ENCODE measurements around the gene LAMA1.
"Not testable (repeated sequence)": the region's sequence is repeated elsewhere in the genome, so short reads cannot be mapped to it uniquely, and the experiment has no call there.

The LAMA1 gene, protein sequence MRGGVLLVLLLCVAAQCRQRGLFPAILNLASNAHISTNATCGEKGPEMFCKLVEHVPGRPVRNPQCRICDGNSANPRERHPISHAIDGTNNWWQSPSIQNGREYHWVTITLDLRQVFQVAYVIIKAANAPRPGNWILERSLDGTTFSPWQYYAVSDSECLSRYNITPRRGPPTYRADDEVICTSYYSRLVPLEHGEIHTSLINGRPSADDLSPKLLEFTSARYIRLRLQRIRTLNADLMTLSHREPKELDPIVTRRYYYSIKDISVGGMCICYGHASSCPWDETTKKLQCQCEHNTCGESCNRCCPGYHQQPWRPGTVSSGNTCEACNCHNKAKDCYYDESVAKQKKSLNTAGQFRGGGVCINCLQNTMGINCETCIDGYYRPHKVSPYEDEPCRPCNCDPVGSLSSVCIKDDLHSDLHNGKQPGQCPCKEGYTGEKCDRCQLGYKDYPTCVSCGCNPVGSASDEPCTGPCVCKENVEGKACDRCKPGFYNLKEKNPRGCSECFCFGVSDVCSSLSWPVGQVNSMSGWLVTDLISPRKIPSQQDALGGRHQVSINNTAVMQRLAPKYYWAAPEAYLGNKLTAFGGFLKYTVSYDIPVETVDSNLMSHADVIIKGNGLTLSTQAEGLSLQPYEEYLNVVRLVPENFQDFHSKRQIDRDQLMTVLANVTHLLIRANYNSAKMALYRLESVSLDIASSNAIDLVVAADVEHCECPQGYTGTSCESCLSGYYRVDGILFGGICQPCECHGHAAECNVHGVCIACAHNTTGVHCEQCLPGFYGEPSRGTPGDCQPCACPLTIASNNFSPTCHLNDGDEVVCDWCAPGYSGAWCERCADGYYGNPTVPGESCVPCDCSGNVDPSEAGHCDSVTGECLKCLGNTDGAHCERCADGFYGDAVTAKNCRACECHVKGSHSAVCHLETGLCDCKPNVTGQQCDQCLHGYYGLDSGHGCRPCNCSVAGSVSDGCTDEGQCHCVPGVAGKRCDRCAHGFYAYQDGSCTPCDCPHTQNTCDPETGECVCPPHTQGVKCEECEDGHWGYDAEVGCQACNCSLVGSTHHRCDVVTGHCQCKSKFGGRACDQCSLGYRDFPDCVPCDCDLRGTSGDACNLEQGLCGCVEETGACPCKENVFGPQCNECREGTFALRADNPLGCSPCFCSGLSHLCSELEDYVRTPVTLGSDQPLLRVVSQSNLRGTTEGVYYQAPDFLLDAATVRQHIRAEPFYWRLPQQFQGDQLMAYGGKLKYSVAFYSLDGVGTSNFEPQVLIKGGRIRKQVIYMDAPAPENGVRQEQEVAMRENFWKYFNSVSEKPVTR (N-terminal part only)

DNA sequence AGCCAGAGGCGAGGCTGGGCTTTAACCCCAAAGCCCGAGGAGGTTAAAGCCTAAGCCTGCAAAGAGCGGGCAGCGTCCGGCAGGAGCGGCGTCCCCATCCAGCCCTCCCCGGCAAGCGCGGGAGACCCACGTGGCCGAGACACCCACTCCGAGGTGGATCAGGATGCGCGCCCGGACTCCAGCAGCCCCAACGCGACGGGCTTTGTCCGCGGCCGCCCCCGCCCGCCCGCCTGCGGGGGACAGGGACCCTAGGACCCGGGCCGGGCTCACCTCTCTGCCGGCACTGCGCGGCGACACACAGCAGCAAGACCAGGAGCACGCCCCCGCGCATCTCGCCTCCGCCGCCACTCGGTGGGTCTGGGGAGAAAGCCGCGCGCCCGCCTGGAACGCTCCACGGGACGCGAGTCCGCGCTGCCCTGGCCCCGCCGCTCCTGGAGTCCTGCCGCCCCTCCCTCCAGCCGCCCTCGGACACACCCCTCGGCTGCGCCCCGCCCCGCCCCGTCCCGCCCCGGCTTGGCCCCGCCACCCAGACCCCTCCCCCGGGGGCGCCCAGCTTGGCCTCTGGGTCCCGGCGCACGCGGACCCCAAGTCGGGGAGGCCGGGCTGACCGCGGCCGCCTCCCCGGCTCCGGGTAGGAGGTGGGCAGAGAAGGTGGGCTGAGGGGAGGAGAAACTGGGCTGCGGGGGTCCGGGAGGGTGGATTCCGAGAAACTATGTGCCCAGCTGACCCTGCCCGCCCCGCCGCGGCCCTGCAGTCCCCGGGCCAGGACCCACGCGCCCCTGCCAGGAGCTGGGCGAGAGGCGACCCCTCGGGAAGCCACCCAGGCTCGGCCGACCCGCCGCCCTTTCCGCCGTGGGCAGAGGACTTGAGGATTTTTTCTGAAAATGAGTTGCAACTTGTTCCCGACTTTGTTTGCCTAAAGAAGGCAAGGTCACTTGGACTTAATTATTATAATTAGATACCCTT, at the start of gene LAMA1:
Gene LAMA1 (minus strand): TSS at position 408 of the 966 bp plus-strand sequence. CDS start 77 bp downstream, at position 331.
- no peak for DNase-seq

DNA sequence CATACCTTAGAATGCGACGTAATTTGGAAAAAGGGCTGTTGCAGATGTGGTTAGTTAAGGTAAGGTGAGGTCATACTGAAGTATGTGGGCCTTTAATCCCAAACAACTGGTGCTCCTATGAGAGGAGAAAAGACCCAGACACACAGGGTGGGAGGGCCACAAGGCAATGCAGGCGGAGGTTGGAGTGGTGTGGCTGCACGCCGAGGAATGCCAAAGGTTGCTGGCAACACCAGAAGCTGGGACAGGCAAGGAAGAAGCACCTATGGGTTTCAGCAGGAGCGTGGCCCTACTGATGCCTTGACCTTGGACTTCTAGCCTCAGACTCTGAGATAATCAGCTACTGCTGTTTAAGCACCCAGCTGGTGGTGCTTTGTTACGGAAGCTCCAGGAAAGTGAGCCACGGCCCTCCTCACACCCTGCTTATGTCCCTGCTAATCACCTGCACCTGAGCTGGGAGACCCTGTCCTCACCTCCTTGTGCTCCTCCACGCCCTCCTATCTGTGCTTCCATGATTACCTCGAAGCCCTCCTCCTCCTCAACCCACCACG, 48.3 kb upstream of the LAMA1 start:
- no peak for DNase-seq

DNA sequence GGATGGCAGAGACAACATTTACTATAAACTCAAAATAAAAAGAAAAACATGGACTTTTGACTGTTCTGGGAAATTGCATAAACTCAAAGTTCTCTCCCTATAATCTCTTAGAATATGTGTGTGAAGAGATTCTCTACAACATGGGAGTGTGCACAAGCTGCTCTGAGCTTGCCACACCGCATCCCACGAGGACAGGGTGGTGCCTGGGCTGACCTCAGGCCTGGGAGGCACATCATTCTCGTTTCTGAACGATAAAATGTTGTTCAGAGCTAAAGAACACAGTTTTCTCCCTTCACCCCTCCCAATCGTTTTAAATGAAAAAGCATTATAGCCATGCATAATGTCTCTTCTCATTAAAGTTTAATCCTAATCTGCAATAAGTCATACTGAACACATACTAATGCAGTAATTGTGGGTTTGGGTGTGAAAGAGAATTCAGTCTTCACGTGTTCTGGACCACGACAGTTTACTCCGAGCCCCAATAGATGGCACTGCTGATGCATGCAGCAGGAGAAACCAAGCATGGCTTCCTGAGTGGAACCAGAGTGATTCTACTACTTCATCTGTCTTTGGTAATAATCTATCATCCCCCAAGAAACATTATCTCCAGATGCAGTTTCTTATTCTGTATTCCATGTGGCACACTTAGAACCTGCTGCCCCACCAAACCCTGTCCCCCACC, 46.9 kb upstream of the LAMA1 start:
- no peak for DNase-seq

DNA sequence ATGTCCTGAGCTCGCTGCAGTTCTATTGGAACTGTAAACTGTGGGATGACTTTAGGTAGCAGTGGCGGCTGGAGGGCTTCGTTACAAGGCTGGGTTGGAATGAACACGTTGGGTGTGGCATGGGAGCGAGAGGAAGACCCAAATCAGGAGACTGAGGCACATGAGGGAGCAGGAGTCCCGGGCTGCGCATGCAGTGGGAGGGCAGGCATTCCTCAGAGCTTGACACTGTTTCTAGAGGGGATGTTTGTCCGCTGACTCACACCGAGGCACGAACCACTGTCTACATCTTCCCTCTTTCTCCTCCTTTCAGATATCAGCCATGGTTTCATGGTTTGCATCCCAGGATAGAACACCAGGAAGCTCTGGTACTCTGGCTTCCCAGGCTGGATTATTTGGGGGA, 40.6 kb upstream of the LAMA1 start:
- no peak for DNase-seq

DNA sequence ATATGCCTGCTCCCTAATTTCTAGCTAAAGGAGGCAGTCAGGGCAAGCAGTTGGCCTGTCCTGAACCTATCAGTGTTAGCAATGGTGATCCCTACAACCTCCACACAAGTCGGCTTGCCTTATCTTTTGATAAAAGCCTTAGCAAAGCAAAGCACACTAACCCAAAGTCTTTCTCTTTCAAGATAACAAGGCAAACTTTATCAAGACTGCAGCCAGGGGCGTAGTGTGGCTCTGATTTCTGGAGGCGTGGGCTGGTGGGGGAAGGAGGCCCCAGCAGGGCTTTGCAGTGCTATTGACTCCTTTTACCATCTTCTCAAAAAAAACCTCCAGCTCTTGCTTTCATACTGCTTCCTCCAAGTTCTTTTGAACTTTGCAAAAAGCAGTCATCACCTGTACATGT, 40.2 kb upstream of the LAMA1 start:
- no peak for DNase-seq

DNA sequence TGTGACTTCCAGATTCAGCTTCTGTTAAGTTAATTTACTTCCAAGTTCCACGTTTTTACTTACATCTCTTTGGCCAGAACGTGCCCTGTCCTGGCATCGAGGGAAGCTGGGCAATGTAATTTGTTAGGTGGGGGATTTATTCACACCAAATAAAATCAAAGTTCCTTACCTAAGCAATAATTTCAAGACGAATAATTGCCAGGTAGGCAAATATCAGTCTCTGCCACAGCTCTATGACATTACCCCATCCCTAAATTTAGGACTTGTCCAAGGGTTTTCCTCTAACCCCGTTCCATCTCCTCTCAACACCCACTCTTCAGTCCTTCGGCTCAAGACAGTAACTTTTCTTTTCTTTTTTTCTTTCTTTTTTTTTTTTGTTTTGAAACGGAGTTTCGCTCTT, 38.3 kb upstream of the LAMA1 start:
- DNase-seq: no peak

DNA sequence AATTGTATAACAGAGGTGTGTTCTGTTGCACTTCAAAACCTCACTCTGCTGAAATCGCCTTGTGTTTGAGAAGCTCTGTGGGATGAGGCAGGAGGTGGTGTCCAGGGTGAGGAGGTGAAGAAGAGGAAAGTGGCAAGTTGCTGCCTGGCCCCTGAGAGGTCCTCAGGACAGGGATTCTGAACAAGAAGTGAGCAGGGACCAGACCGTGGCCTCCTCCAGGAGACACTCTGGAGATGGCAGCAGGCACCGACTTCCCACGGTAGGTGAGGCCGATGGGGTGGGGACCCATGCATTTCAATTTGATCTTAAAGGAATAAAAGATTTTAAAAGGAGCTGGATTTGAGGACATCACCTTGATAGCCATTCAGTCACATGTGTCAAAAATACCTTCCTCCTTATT, 37.5 kb upstream of the LAMA1 start:
- DNase-seq: no peak

DNA sequence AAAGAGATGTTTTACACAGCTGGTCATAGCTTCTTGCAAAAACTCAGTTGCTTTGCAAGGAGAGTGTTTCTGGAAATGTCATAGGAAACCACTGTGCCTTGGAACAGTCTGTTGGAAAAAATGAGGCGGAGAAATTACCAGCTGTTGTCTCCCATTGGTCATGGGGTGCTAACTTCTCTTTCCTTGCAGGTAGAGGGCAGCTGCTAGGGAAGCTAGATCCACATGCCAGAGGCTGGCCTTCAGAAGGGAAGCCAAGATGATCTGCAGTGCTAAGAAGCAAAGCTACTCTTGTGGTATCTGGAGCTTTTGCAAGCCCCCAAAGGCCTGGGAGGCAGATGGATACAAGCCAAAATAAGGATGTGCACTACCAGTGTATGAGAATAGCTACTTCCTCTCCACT, 34.8 kb upstream of the LAMA1 start:
- DNase-seq: no peak

DNA sequence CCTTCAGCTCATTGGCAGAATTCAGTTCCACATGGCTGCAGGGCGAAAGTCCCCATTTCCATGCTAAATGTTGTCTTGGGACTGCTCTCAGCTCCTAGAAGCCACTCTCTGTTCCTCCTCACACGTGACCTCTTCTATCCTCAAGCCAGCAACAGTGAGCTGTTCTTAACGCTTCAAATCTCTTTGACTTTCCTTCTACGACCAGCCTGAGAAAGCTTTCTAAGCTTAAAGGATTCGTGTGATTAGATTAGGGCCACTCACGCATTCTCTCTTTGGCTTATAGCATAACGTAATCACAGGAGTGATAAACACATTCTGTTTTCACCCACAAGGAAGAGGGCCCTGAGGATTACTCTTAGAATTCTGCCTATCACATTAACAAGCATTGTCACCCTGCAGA, 29.8 kb upstream of the LAMA1 start:
- no peak for DNase-seq

DNA sequence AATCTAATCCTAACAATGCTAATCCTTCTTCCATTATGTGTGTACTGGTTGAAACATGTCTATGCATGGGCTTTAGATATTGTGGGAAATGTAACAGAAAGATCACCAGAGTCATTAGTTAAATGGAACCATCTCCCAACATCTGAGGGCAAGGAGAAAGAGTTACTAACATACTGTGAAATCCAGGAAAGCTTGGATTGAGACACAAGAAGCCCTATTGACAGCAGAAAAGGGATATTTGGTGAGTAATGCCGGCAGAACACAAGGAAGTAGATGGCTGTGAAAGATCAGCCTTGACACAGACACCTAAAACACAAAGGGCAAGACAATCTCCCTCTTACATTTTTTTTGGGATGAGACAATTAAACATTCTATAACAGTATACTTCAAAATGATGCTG, 28.5 kb upstream of the LAMA1 start:
- no peak for DNase-seq

DNA sequence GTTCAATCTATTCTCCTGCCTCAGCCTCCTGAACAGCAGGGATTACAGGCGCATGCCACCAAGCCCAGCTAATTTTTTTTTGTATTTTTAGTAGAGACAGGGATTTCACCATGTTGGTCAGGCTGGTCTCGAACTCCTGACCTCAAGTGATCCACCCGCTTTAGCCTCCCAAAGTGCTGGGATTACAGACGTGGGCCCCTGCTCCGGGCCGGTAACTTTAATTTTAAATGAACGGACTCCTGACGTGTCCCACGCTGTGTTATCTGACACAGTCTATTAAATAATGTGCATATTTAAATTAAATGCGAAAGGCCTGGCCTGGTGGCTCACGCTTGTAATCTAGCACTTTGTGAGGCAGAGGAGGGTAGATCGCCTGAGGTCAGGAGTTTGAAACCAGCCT, 27.3 kb upstream of the LAMA1 start:
- DNase-seq: not testable (repeated sequence)

DNA sequence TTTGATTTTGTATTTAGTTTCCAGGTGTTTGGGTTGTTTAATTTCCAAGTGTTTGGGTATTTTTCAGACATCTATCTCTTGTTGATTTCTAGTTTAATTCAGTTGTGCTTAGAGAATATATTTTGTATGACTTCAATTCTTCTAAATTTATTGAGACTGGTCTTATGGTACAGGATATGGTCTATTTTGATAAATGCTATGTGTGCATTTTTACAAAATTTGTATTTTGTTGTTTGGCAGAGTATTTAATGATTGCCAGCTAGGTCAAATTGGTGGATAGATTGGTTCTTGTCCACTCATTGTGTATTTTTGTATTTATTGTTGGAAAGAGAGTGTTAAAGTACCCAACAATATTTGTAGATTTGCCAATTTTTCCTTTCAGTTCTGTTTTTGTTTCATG, 23.7 kb upstream of the LAMA1 start:
- no peak for DNase-seq

DNA sequence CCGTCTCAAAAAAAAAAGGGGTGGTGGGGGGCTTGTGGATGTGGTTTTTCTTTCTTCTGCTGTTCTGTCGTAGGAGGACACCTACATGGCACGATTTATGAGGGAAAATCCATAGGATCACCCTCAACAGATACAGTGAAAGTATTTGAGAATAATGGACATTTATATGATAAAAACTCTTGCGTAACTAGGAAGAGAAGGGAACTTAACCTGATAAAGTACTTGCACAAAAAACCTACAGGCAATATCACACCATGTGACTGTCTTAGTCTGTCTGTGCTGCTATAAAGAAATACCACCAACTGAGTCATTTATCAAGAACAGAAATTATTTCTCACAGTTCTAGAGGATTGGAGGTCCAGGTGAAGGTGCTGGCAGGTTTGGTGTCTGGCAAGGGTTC, 21.8 kb upstream of the LAMA1 start:
- DNase-seq: no peak

DNA sequence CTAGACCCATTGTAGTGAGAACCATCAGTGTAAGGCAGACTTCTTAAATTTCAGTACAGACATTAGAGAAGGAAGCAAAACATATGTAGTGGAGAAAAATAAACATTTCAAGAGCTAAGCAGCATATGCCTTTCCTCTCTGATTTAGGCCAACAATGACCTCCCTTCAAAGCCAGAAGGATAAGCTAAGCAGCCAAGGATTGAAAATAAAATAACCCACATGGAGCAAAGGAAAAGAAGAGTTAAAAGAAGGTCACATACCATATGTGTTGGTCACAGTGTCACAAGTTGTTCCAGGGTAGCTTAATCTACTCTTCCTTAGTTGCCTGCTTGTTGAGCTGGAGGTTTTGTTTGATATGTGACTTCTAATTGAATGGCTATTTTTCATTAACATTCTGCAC, 15.6 kb upstream of the LAMA1 start:
- no peak for DNase-seq

DNA sequence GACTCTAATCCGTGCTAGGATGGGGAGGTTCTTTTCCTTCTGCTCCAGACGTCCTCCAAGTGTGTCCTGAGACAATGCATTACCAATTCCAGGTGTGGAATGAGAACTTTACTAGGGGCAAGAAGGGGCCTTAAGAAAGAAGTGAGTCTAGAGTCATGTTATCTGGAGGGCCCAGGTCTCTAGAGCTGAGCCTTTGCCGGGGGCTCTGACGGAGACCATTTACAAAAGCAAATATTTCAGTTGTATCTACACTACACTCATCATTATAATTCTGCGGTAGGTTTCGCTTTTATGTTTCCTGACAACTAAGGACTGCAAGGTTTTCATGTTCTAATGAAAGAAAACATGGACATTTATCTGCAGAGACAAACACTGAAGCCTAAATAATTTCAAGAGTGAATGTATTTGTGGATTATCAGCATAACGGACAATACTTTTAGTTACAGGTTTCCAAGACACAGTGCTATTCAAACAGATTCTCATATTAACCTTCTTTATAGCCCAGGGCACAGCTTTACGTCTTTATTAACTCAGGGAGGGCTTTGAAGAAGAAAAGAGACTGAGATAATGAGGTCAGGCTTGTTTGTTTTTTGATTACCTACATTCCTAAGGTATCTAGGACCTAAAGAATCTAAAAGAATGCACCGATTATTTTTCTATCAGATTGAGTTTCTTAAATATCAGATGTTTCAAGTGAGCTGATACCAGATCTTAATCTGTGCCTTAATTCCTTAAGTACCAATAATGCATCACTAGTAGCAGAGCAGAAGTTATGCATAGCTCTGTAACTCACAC, 15.0 kb upstream of the LAMA1 start:
- DNase-seq: no peak

DNA sequence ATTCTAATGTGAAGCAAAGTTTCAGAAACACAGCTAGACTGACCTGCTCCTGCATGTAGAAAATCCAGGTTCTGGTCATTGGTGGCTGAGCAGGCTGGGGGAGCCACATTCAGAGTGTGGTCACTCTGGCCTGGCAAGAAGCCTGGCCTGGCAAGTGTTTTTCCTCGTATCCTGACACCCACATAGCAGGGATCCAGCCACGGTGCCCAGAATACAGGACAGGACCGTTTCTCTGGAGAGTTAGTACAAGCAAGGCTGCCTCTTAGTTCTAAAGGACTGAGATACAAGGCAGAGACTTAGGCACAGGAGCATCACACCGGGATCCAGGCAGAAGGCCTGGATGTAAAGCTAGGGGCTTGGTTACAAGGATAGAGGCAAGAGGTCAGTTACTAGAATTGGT, 4.8 kb upstream of the LAMA1 start:
- DNase-seq: no peak

DNA sequence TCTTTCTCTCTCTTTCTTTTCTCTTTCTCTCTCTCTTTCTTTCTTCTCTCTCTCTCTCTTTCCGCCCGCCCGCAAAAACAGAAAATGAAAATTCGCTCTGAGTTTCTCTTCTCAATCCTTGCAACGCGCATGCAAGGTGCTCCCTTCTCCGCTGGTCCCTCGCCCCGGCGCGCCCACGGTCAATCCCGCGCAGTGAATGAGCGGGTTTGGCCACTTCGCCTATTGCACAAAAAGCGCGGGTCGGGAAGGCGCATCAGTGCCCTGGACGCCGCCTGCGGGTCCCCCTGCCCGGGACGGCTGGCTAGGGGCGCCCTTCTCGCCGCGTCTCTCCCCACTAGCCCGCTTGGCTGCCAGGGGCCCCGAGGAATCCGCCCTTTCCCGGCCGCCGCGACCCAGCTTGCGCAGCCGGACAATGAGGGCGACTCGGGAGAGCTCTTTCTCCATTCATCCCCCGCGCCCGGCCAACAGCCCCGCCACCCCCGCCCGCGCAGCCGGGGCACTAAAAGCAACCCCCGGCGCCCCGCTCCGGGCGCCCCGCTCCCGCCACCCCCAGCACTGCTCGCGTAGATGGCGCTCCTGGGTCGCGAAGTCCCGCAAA, 706 bp downstream of the LAMA1 start:
- no peak for DNase-seq

DNA sequence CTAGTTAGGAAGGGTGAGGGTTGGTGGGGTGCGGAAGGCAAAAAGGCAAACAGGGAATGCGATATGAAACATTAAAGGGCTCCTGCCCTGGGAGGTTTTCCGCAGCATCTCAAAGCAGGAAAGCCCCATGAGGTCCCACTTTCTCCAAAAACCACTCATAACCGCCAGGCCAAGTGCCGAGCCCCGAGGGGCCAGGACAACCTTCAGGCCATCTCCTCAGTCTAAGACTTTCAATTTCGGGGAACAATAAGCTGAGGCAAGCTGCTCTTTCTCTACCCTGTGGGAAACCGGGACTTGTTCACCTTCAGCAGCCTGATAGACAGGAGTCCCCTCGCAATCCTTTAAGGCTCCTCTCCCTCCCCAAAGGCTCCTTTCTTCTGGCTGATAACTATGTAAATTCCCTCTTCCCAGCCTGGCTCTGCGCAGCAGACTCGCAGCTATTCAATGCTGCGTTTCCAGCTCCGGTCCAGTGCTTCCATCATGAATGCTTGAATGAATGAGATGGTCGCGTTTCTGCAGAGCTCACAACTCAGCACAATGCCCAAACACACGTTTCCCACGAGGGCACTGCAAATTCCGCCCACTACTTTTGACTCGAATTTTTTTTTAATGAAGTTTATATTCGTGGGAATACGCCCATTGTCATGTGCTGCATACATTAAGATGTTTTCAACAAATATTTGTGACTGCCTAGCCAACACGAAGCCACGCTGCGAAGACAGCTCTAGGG, 1.4 kb downstream of the LAMA1 start:
- no peak for DNase-seq

DNA sequence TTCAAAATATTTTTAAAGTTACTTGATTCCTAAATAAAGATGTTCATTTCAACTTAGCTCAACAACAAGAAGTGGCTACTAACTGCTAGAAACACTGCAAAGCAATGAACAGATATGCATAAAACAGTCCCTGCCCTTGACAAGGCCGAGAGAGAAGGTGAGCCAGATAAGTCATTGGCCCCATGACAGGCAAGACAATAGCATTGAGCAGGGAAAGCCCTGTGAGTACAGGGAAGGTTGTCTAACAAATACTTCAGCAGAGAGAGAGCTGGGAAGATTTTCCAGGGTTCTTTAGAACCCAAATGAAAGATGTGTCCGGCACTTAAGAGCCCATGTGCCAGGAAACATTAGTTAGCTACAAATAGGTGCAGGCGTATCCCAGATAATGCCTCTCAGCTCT, 4.7 kb downstream of the LAMA1 start:
- no peak for DNase-seq

All from activated CD4-positive, alpha-beta T cell treated with anti-CD3 and anti-CD28 coated beads for 4 hours (primary cell).